ENCODE results near the gene UBXN1. TPM values are rescaled to one million over a fixed set of nuclear protein-coding genes. Genes with fewer than 3 reads are reported as not detected.

The UBXN1 gene
- total RNA-seq, 4 donors from 2014 or later: 120 to 184 (median 149) TPM

GRCh38 chr11:62726915-62727164, 48.0 kb upstream of the UBXN1 start:
- peaks cover 20 to 38% of the 10 kb centered on the region in 2 donors for H3K4me1 ChIP-seq
- DNase-seq: no peak
- peak overlapping the region; percentile 60 to 96 (median 78) for H3K4me3 ChIP-seq (replicated peaks in 1 of 3)
- intact Hi-C loops (cut with DNase I): no loop called here
- peak overlapping the region; percentile 78 to 95 (median 78) for H3K27ac ChIP-seq
- peaks cover 18 to 21% of the 10 kb centered on the region in 2 donors for H3K36me3 ChIP-seq
- no peaks in the 10 kb centered on the region for H3K9me3 ChIP-seq
- TF ChIP-seq POLR2A (IDR thresholded peaks at IDR 0.05): no peak
- TF ChIP-seq CTCF (IDR thresholded peaks at IDR 0.05): no peak
- WGBS, 2 donors: 1 to 3% methylated on average over 8 to 27 of the region's 37 CpGs
- H3K27me3 ChIP-seq: no peaks in the 10 kb centered on the region

- H3K4me1 ChIP-seq: peaks cover 20 to 36% of the 10 kb centered on the region in 2 donors
- H3K4me3 ChIP-seq (replicated peaks in 1 of 3): peak overlapping the region; percentile 60 to 96 (median 78)
- intact Hi-C loops (cut with DNase I): no loop called here
- DNase-seq: peak in 1 of 2 donors; percentile 17
- 0 to 1% methylated on average over 10 to 27 of the region's 51 CpGs for WGBS, 2 donors
- H3K36me3 ChIP-seq: peaks cover 23 to 26% of the 10 kb centered on the region in 2 donors
- TF ChIP-seq CTCF (IDR thresholded peaks at IDR 0.05) (no peak), POLR2A (IDR thresholded peaks at IDR 0.05) (no peak)
- H3K27me3 ChIP-seq: no peaks in the 10 kb centered on the region
- H3K9me3 ChIP-seq: no peaks in the 10 kb centered on the region
- peak overlapping the region; percentile 78 to 95 (median 78) for H3K27ac ChIP-seq
Measured at GRCh38 chr11:62726156-62726914, 47.5 kb upstream of the UBXN1 start.

- H3K36me3 ChIP-seq: peaks cover 30 to 32% of the 10 kb centered on the region in 2 donors
- H3K4me1 ChIP-seq: peaks cover 20 to 31% of the 10 kb centered on the region in 2 donors
- WGBS, 2 donors: 1 to 2% methylated on average over 7 of the region's 7 CpGs
- peak overlapping the region; percentile 3 to 96 (median 78) for H3K4me3 ChIP-seq (replicated peaks in 1 of 3)
- TF ChIP-seq POLR2A (IDR thresholded peaks at IDR 0.05) (no peak), CTCF (IDR thresholded peaks at IDR 0.05) (no peak)
- DNase-seq: no peak
- intact Hi-C loops (cut with DNase I): no loop called here
- no peaks in the 10 kb centered on the region for H3K9me3 ChIP-seq
- H3K27ac ChIP-seq: peak overlapping the region in 2 of 3 donors; percentile 78 to 95
- no peaks in the 10 kb centered on the region for H3K27me3 ChIP-seq
Measured at GRCh38 chr11:62725646-62726045, 46.8 kb upstream of the UBXN1 start.

- no peak overlapping the region for H3K27ac ChIP-seq
- no peak for DNase-seq
- peaks cover 13 to 19% of the 10 kb centered on the region in 2 donors for H3K4me1 ChIP-seq
- H3K9me3 ChIP-seq: no peaks in the 10 kb centered on the region
- WGBS, 2 donors: 52 to 53% methylated on average over 8 of the region's 8 CpGs
- no peaks in the 10 kb centered on the region for H3K27me3 ChIP-seq
- intact Hi-C loops (cut with DNase I): no loop called here
- H3K36me3 ChIP-seq: peaks cover 45 to 46% of the 10 kb centered on the region in 2 donors
- TF ChIP-seq CTCF (IDR thresholded peaks at IDR 0.05) (no peak), POLR2A (IDR thresholded peaks at IDR 0.05) (no peak)
- H3K4me3 ChIP-seq (replicated peaks in 1 of 3): no peak overlapping the region
Measured at GRCh38 chr11:62724171-62724570, 45.3 kb upstream of the UBXN1 start.

- DNase-seq: no peak
- WGBS, 2 donors: 67 to 69% methylated on average over 7 of the region's 7 CpGs
- TF ChIP-seq CTCF (IDR thresholded peaks at IDR 0.05): no peak
- TF ChIP-seq POLR2A (IDR thresholded peaks at IDR 0.05): no peak
- Histone ChIP-seq H3K36me3 (peaks cover 66 to 68% of the 10 kb centered on the region in 2 donors), H3K4me1 (peaks cover 13 to 19% of the 10 kb centered on the region in 2 donors), H3K4me3 (replicated peaks in 1 of 3) (no peak overlapping the region), H3K27ac (no peak overlapping the region), H3K9me3 (no peaks in the 10 kb centered on the region), H3K27me3 (no peaks in the 10 kb centered on the region)
- intact Hi-C loops (cut with DNase I): no loop called here
Measured at GRCh38 chr11:62721994-62722393, 43.1 kb upstream of the UBXN1 start.

All from thyroid gland (tissue), 4 donors.